Omental fat pad (tissue), 4 donors: ENCODE measurements around the gene EPB41L4A. TPM values are rescaled to one million over a fixed set of nuclear protein-coding genes. Genes with fewer than 3 reads are reported as not detected.

Experiments used
- ATAC-seq: fragments of 150-250 bp; one replicate; pipeline ENCODE4 v1.9.1; 2016; ENCODE audit warnings: mild to moderate bottlenecking, moderate library complexity; ENCODE audit not compliant: low FRiP score
- DNase-seq: peaks from one replicate; pipeline ENCODE4 v3.0.0-alpha.2; 2019; ENCODE audit warnings: low spot score
- total RNA-seq, 4 donors: library from RNA; depleted of rRNA; stranded (reverse); fragments of >200 nt; gene quantifications; one replicate each; pipeline ENCODE4 v1.1.0, GENCODE V29; 2016
- TF ChIP-seq, protein P1 (sequence below), 3 donors: fragments of 450-650 bp; IDR thresholded peaks; one replicate each; pipeline ENCODE4 v1.5.1; 2016 to 2017; ENCODE audit warnings: antibody characterized with exemption in 3 of 3, mild to moderate bottlenecking in 3 of 3, moderate library complexity in 2 of 3

EPB41L4A gene
- total RNA-seq, 4 donors from 2014 or later: 17.8 to 64.3 (median 22.0) TPM

DNA sequence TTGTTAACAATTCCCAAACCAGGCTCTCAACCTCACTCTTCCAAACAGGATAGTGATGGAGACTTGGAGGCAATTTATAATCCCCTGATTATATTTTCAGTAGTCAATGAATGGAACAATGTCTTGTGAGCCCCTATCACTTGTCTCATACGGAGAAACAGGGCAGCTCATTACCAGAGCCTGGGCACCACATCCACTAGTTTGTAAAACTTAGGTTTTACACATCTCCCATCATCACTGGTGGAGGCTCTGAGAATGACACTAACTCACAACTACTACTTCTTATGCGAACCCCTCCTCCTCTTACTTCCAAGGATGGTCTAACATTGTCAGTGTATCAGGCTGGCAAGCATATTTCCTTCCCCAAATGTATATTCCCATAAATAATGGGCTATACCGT lies 253.7 kb downstream of the EPB41L4A start:
- DNase-seq: no peak
- TF ChIP-seq, protein P1, sequence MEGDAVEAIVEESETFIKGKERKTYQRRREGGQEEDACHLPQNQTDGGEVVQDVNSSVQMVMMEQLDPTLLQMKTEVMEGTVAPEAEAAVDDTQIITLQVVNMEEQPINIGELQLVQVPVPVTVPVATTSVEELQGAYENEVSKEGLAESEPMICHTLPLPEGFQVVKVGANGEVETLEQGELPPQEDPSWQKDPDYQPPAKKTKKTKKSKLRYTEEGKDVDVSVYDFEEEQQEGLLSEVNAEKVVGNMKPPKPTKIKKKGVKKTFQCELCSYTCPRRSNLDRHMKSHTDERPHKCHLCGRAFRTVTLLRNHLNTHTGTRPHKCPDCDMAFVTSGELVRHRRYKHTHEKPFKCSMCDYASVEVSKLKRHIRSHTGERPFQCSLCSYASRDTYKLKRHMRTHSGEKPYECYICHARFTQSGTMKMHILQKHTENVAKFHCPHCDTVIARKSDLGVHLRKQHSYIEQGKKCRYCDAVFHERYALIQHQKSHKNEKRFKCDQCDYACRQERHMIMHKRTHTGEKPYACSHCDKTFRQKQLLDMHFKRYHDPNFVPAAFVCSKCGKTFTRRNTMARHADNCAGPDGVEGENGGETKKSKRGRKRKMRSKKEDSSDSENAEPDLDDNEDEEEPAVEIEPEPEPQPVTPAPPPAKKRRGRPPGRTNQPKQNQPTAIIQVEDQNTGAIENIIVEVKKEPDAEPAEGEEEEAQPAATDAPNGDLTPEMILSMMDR (IDR thresholded peaks at IDR 0.05): no peak
- ATAC-seq: no peak

DNA sequence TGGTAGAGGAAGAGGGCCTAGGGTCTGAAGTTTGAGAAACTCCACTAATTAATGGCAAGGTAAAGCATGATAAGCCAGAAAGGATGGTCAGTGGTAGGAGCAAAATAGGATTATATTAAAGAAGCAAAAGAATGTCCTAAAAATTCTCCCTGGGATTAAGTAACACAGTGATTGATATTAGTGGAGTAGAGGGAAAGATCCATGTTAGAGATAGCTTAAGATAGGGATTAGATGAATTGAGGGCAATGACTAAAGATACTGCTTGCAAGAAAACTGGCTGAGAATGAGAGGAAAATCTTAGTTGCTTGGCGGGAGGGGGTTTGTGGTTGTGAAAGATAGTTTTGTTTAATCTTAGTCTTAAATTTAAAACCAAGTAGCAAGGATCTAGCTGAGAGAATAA lies 255.6 kb downstream of the EPB41L4A start:
- DNase-seq (no peak), ATAC-seq (no peak)
- TF ChIP-seq, protein P1 (IDR thresholded peaks at IDR 0.05): no peak

DNA sequence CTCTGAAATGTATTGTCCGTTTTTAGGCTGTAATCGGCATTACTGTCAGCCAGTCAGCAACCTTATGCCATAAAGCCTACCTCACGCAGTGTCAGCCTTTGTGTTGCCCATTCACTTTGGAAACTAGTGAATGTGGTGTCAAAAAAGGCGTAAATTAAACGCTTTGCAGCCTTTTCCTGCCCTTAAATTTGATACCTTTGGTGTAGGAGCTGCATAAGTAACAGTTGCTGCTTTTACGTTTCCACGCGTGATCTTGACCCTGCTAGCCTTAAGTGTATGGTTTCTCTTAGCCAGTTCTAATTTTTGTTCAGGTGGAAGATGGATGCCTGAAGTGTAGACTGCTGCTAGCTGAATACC lies 257.7 kb downstream of the EPB41L4A start:
- ATAC-seq: no peak
- TF ChIP-seq, protein P1 (IDR thresholded peaks at IDR 0.05): no peak
- no peak for DNase-seq

DNA sequence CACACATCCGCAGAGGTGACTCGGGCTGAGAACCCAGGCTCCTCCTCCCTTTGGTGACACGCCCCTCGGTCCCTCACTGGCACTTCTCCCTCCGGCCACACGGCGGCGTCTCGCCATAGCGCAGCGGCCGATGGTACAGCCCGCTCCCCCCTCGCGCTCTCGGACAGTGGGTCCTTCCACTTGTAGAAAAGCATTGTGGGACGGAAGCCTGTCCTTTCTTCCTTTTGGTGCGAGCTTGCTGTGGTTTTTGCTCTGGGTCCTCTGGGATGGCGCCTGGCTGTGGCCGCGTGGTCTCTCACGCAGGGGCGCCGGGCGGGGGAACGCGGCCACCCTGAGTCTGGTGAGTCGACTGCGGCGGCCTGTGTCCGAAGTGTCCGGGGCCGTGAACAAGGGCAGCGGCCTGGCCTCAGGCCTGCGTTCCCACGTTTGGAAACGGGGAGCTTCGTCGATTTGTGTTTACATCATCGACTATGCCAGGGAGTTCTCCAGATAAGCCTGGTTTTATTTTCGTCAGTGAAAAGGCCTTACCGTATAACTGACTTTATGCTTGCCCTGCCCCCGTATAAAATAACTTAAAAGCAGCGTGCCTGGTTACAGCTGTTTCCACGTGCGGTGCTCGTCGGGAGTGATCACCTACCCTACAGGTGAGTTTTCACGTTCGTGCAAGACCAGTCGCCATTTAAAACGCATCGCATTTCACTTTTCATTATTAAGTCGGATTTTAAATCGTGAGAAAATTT lies 258.3 kb downstream of the EPB41L4A start:
- TF ChIP-seq, protein P1 (IDR thresholded peaks at IDR 0.05): peak in 2 of 3 donors; percentile 75 to 94
- DNase-seq: peak; percentile 79
- ATAC-seq: peak; percentile 98

DNA sequence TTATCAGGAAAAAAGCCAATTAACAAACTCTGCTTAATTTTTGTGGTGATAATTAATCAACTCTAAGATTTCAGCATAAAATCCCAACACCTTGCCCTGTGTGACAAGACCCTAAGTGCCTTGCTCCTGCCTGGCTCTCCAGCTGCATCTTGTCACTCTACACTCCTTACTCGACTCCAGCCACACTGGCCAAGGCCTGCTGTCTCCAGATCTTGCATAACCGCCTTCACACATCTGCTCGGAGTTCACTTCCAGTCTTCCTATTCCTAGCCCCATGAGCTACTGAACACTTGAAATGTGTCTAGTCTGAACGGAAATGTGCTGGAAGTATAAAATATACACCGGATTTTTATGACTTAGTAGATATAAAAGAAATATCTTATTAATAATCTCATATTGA lies 259.6 kb downstream of the EPB41L4A start:
- DNase-seq (no peak), ATAC-seq (no peak)
- TF ChIP-seq, protein P1 (IDR thresholded peaks at IDR 0.05): no peak

DNA sequence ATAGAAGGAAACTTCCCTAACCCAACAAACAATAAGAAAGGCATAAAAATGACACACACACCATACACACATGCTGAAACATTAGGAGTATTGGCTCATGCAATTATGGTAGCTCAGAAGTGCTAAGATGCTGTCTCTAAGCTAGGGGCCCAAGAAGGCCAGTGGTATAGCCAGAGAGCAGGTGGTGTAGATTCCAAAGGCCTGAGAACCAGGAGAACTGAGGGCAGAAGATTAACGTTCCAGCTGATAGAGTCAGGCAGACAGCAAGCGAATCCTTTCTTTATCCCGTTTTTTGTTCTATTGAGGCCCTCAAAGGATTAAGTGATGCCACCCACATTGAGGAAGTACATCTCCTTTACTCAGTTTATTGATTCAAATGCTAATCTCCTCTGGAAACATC lies 262.9 kb downstream of the EPB41L4A start:
- TF ChIP-seq, protein P1 (IDR thresholded peaks at IDR 0.05): no peak
- no peak for DNase-seq
- no peak for ATAC-seq
